Astrocyte (in vitro differentiated cells and primary cell): Measurements from ENCODE around the gene TTC14. TPM values are rescaled to one million over a fixed set of nuclear protein-coding genes. Genes with fewer than 3 reads are reported as not detected.
"Not testable (repeated sequence)": the region's sequence is repeated elsewhere in the genome, so short reads cannot be mapped to it uniquely, and the experiment has no call there.

Experiments used
- DNase-seq: peaks from one replicate; pipeline ENCODE4 v3.0.0-alpha.2; 2010; ENCODE audit warnings: low read depth
- FAIRE-seq: peaks from 2 replicates; lab custom pipeline; 2011; peaks lifted over from hg19 to GRCh38; lab: Jason Lieb, UNC
- H2AFZ ChIP-seq: 2 replicates; pipeline ENCODE4 v1.6.0; 2012; ENCODE audit warnings: low read depth, low read length, inconsistent platforms
- H3K27ac ChIP-seq: 2 replicates; pipeline ENCODE4 v1.5.1; 2011; ENCODE audit warnings: low read depth, low read length, inconsistent platforms
- H3K27me3 ChIP-seq: 2 replicates; pipeline ENCODE4 v1.6.0; 2011; ENCODE audit warnings: low read length, inconsistent platforms; ENCODE audit not compliant: insufficient read depth
- H3K36me3 ChIP-seq: 2 replicates; pipeline ENCODE4 v1.5.1; 2011; ENCODE audit warnings: low read length, inconsistent platforms; ENCODE audit not compliant: insufficient read depth
- H3K4me1 ChIP-seq: 2 replicates; pipeline ENCODE4 v1.5.1; 2011; ENCODE audit warnings: low read length, inconsistent platforms; ENCODE audit not compliant: insufficient read depth
- H3K4me2 ChIP-seq: 2 replicates; pipeline ENCODE4 v1.6.0; 2012; ENCODE audit warnings: low read length, inconsistent platforms
- H3K4me3 ChIP-seq: 2 replicates; pipeline ENCODE4 v1.5.1; 2011; ENCODE audit warnings: low read depth, mild to moderate bottlenecking, low read length, inconsistent platforms; ENCODE audit not compliant: insufficient read depth
- H3K79me2 ChIP-seq: 2 replicates; pipeline ENCODE4 v1.6.0; 2012; ENCODE audit warnings: mild to moderate bottlenecking, low read length, inconsistent platforms; ENCODE audit not compliant: insufficient read depth
- H3K9ac ChIP-seq: 2 replicates; pipeline ENCODE4 v1.6.0; 2012; ENCODE audit warnings: mild to moderate bottlenecking, low read length, inconsistent platforms
- H3K9me3 ChIP-seq: 2 replicates; pipeline ENCODE4 v1.5.1; 2012; ENCODE audit warnings: low read depth, mild to moderate bottlenecking, low read length, inconsistent platforms; ENCODE audit not compliant: insufficient read depth
- H4K20me1 ChIP-seq: 2 replicates; pipeline ENCODE4 v1.6.0; 2012; ENCODE audit warnings: low read length, inconsistent platforms; ENCODE audit not compliant: insufficient read depth
- H3K27ac Mint-ChIP-seq: one replicate; pipeline ENCODE4 v1.8.0; 2021; ENCODE audit warnings: mild to moderate bottlenecking, mixed read lengths; ENCODE audit not compliant: unreplicated experiment
- H3K27me3 Mint-ChIP-seq: one replicate; pipeline ENCODE4 v1.8.0; 2021; ENCODE audit warnings: low read depth, mixed read lengths; ENCODE audit not compliant: unreplicated experiment
- H3K36me3 Mint-ChIP-seq: one replicate; pipeline ENCODE4 v1.8.0; 2021; ENCODE audit warnings: low read depth, mixed read lengths; ENCODE audit not compliant: unreplicated experiment
- H3K4me1 Mint-ChIP-seq: one replicate; pipeline ENCODE4 v1.8.0; 2021; ENCODE audit warnings: low read depth, mixed read lengths; ENCODE audit not compliant: unreplicated experiment
- H3K4me3 Mint-ChIP-seq: one replicate; pipeline ENCODE4 v1.8.0; 2021; ENCODE audit warnings: mild to moderate bottlenecking, moderate library complexity, mixed read lengths; ENCODE audit not compliant: unreplicated experiment
- H3K9me3 Mint-ChIP-seq: one replicate; pipeline ENCODE4 v1.8.0; 2021; ENCODE audit warnings: mild to moderate bottlenecking, mixed read lengths; ENCODE audit not compliant: unreplicated experiment
- EZH2 ChIP-seq: IDR thresholded peaks from 2 replicates; pipeline ENCODE4 v1.6.1; 2012; ENCODE audit warnings: mild to moderate bottlenecking, low read length, inconsistent platforms; ENCODE audit not compliant: insufficient read depth
- total RNA-seq: library from RNA; stranded (reverse); gene quantifications from 2 replicates; pipeline ENCODE4 v1.2.1, GENCODE V29; 2021
- TF ChIP-seq, protein P1 (sequence below): IDR thresholded peaks from 2 replicates; pipeline ENCODE4 v1.5.1; 2011; ENCODE audit warnings: low read depth, mild to moderate bottlenecking, inconsistent platforms, low read length, moderate library complexity; ENCODE audit not compliant: insufficient read depth

Gene TTC14
- total RNA-seq, 1 donor from 2014 or later, result 42.5 TPM

DNA sequence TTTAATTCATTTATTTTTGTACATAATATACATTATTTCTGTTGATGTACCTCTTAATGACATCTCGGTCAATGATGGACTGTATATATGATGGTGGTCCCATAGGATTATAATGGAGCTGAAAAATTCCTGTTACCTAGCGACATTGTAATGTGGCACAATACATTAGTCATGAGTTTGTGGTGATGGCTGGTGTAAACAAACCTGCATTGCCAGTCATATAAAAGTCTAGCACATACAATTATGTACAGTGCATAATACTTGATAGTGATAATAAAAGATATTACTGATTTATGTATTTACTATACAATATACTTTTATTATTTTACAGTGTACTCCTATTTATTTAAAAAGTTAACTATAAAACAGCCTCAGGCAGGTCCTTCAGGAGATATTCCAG is 15.1 kb downstream of the TTC14 start:
- Histone ChIP-seq H3K27me3 (no peaks in the 10 kb centered on the region), H3K4me2 (no peak overlapping the region), H3K4me3 (no peak overlapping the region), H3K9me3 (no peaks in the 10 kb centered on the region), H3K4me1 (no peaks in the 10 kb centered on the region), H3K27ac (no peak overlapping the region), H3K9ac (no peak overlapping the region), H3K36me3 (peaks cover 16% of the 10 kb centered on the region), H3K79me2 (no peaks in the 10 kb centered on the region), H4K20me1 (no peaks in the 10 kb centered on the region), H2AFZ (no peak overlapping the region)
- FAIRE-seq (no peak), DNase-seq (no peak)
- TF ChIP-seq, protein P1, sequence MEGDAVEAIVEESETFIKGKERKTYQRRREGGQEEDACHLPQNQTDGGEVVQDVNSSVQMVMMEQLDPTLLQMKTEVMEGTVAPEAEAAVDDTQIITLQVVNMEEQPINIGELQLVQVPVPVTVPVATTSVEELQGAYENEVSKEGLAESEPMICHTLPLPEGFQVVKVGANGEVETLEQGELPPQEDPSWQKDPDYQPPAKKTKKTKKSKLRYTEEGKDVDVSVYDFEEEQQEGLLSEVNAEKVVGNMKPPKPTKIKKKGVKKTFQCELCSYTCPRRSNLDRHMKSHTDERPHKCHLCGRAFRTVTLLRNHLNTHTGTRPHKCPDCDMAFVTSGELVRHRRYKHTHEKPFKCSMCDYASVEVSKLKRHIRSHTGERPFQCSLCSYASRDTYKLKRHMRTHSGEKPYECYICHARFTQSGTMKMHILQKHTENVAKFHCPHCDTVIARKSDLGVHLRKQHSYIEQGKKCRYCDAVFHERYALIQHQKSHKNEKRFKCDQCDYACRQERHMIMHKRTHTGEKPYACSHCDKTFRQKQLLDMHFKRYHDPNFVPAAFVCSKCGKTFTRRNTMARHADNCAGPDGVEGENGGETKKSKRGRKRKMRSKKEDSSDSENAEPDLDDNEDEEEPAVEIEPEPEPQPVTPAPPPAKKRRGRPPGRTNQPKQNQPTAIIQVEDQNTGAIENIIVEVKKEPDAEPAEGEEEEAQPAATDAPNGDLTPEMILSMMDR, result no peak
- no peak for TF ChIP-seq EZH2
- no peak overlapping the region for H3K4me3 Mint-ChIP-seq
- H3K36me3 Mint-ChIP-seq, result no peaks in the 10 kb centered on the region
- H3K27me3 Mint-ChIP-seq, result no peaks in the 10 kb centered on the region
- H3K27ac Mint-ChIP-seq, result no peak overlapping the region
- H3K4me1 Mint-ChIP-seq, result no peaks in the 10 kb centered on the region
- no peaks in the 10 kb centered on the region for H3K9me3 Mint-ChIP-seq

DNA sequence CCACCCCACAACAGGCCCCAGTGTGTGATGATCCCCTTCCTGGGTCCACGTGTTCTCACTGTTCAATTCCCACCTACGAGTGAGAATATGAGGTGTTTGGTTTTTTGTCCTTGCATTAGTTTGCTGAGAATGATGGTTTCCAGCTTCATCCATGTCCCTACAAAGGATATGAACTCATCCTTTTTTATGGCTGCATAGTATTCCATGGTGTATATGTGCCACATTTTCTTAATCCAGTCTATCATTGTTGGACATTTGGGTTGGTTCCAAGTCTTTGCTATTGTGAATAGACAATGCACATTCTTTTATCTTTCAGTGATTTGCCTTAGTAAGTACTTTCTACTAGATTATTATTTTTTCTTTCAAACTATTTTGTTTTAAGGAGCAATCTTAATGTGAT is 16.6 kb downstream of the TTC14 start:
- H3K36me3 ChIP-seq, H3K4me3 Mint-ChIP-seq, H3K4me1 Mint-ChIP-seq, H3K9ac ChIP-seq, H3K36me3 Mint-ChIP-seq, H3K79me2 ChIP-seq, H3K27me3 Mint-ChIP-seq, H2AFZ ChIP-seq, H3K9me3 ChIP-seq, H3K4me1 ChIP-seq, H3K27ac Mint-ChIP-seq, H3K27me3 ChIP-seq, H3K27ac ChIP-seq, DNase-seq, H3K4me3 ChIP-seq, H3K4me2 ChIP-seq, H3K9me3 Mint-ChIP-seq, H4K20me1 ChIP-seq, FAIRE-seq: not testable (repeated sequence)

DNA sequence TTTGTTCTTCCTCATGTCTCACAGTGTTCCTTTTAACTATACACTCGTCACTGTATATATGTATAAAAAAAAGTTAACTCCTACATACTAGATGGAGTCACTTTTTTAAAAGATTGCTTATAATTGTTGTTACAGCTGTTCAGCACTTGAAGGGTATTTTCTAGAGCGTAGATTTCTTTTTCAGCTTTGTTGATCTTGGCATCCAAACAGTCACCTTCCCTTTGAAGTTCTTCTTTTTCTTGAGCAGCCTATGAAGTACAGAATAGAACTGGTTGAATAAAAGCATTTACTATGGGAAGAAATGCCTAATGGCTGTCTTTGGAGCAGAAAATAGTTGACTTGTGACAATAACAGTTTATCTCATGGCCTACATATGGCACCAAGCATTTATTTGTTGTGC is 17.8 kb downstream of the TTC14 start:
- H3K4me2 ChIP-seq, result no peak overlapping the region
- peaks cover 2% of the 10 kb centered on the region for H3K79me2 ChIP-seq
- H3K9me3 ChIP-seq, result no peaks in the 10 kb centered on the region
- H3K9ac ChIP-seq, result no peak overlapping the region
- Mint-ChIP-seq H3K36me3 (no peaks in the 10 kb centered on the region), H3K9me3 (no peaks in the 10 kb centered on the region), H3K4me1 (no peaks in the 10 kb centered on the region), H3K4me3 (no peak overlapping the region), H3K27me3 (no peaks in the 10 kb centered on the region), H3K27ac (no peak overlapping the region)
- peaks cover 4% of the 10 kb centered on the region for H3K36me3 ChIP-seq
- no peaks in the 10 kb centered on the region for H3K27me3 ChIP-seq
- no peak overlapping the region for H3K4me3 ChIP-seq
- TF ChIP-seq EZH2, result no peak
- TF ChIP-seq, protein P1, result no peak
- no peak overlapping the region for H2AFZ ChIP-seq
- no peaks in the 10 kb centered on the region for H4K20me1 ChIP-seq
- FAIRE-seq (no peak), DNase-seq (peak; percentile 53)
- H3K27ac ChIP-seq, result no peak overlapping the region
- H3K4me1 ChIP-seq, result no peaks in the 10 kb centered on the region
